MM.1S (cell line): Measurements from ENCODE around the gene HCAR1.
"Not testable (repeated sequence)": the region's sequence is repeated elsewhere in the genome, so short reads cannot be mapped to it uniquely, and the experiment has no call there.

Experiments
- CTCF ChIP-seq: fragments of 300-600 bp; sonication (generic); IDR thresholded peaks from 2 replicates; pipeline ENCODE4 v1.5.1; 2016; ENCODE audit warnings: antibody characterized with exemption, low read length, mixed read lengths
- EZH2phosphoT487 ChIP-seq: fragments of 300-600 bp; sonication (generic); IDR thresholded peaks from 2 replicates; pipeline ENCODE4 v1.6.1; 2018; ENCODE audit warnings: antibody characterized with exemption, low read length

GRCh38 chr12:122676781-122677180 lies 53.9 kb downstream of the HCAR1 start:
- not testable (repeated sequence) for TF ChIP-seq CTCF, EZH2phosphoT487
